H1 (cell line): ENCODE measurements around the gene S100PBP. TPM values are rescaled to one million over a fixed set of nuclear protein-coding genes. Genes with fewer than 3 reads are reported as not detected.

ENCODE experiments used
- CBX8 ChIP-seq: fragments of 300-800, 300-1000 bp; sonication (generic); IDR thresholded peaks from 2 replicates; pipeline ENCODE4 v1.7.1; 2016; ENCODE audit warnings: low read depth, low read length, borderline replicate concordance
- CTCF ChIP-seq, 3 experiments: IDR thresholded peaks; 1 replicate in 2 of 3; 2 replicates in 1 of 3; pipeline versions ENCODE4 v1.5.1 to v1.6.1; 2011; ENCODE audit warnings: low read length in 3 of 3, mild to moderate bottlenecking in 3 of 3, inconsistent platforms in 2 of 3, low read depth in 1 of 3, moderate library complexity in 1 of 3; ENCODE audit not compliant: insufficient read depth in 1 of 3; ENCODE audit errors: control extremely low read depth in 1 of 3
- EZH2 ChIP-seq: fragments of 200-600 bp; sonication (generic); IDR thresholded peaks from 2 replicates; pipeline ENCODE4 v1.7.1; 2012; ENCODE audit warnings: low read depth, mild to moderate bottlenecking, moderate library complexity, low read length, inconsistent platforms; ENCODE audit not compliant: severe bottlenecking
- HDAC2 ChIP-seq, 2 experiments: fragments of 300-600 bp in 1 of 2; sonication (generic) in 1 of 2; IDR thresholded peaks; 2 replicates each; pipeline ENCODE4 v1.6.1; 2011 to 2012; ENCODE audit warnings: low read depth in 2 of 2, low read length in 2 of 2, mild to moderate bottlenecking in 2 of 2, moderate library complexity in 2 of 2, borderline replicate concordance in 1 of 2, inconsistent platforms in 1 of 2
- SUZ12 ChIP-seq: fragments of 200-600 bp; sonication (generic); IDR thresholded peaks from 2 replicates; pipeline ENCODE4 v1.6.1; 2012; ENCODE audit warnings: mild to moderate bottlenecking, inconsistent platforms, low read length, moderate library complexity, mixed read lengths
- TAF7 ChIP-seq: optimal IDR thresholded peaks from 2 replicates; pipeline ENCODE3; 2011; ENCODE audit warnings: low read depth, mild to moderate bottlenecking, inconsistent platforms, low read length, moderate library complexity, borderline replicate concordance
- polyA plus RNA-seq, 7 experiments: library from polyadenylated mRNA; depleted of rRNA in 3 of 7; stranded (reverse) in 5 of 7; unstranded in 2 of 7; fragments of >200 nt in 5 of 7; fragments of 200-250 nt in 2 of 7; gene quantifications; 1 replicate in 5 of 7; 2 replicates in 1 of 7; 4 replicates in 1 of 7; pipeline versions ENCODE4 v1.2.1 to v1.2.3, GENCODE V29; 2011 to 2013; ENCODE audit warnings: missing spikeins in 2 of 7, mixed read lengths in 2 of 7
- total RNA-seq: library from RNA; stranded (reverse); fragmentation: NEBNext Ultra II Directional; extraction: Animal tissue kit (Norgen Biotek cat#: 25700); gene quantifications from 2 replicates; pipeline ENCODE4 v1.2.1, GENCODE V29; 2021

Gene S100PBP
- total and polyA plus RNA-seq, 2 of the 8 experiments (the other 6 are each of a cell fraction or from before 2014, with no cell fraction given): 43.8 to 68.3 TPM

- TF ChIP-seq TAF7: no peak
- peak; percentile 31 for TF ChIP-seq SUZ12
- no peak for TF ChIP-seq HDAC2 (IDR thresholded peaks at IDR 0.05; ENCODE audit: borderline replicate concordance in 1 of 2, low read depth in 2 of 2, low read length in 2 of 2)
- TF ChIP-seq CTCF (IDR thresholded peaks at IDR 0.05; ENCODE audit: control extremely low read depth in 1 of 3, insufficient read depth in 1 of 3, low read depth in 1 of 3, low read length in 3 of 3): no peak
- peak; percentile 50 for TF ChIP-seq EZH2
- TF ChIP-seq CBX8: no peak
These were observed 83.7 kb downstream of the S100PBP start, which contains the start of gene TMEM54 (continued) for GRCh38 chr1:32900956-32901822.
